B cell (primary cell): ENCODE data around the gene GSG1L. TPM values are rescaled to one million over a fixed set of nuclear protein-coding genes. Genes with fewer than 3 reads are reported as not detected.

Source experiments
- ATAC-seq: fragments of 200-7000 bp; cut with Tn5 transposase; one replicate; pipeline ENCODE4 v1.10.0; 2021; ENCODE audit warnings: low read depth, mild to moderate bottlenecking, moderate number of reproducible peaks, moderate library complexity
- CTCF ChIA-PET: fragments of 350-600 bp; sonication (Branson Sonifier 250); formaldehyde crosslinking; loops from one replicate; lab custom pipeline; 2021; ENCODE audit warnings: antibody characterized with exemption, inconsistent platforms; lab: Charles Lee
- POLR2A ChIA-PET: fragments of 350-600 bp; sonication (Branson Sonifier 250); formaldehyde crosslinking; loops from one replicate; lab custom pipeline; 2021; ENCODE audit warnings: antibody characterized with exemption; lab: Charles Lee
- DNase-seq: peaks from one replicate; pipeline ENCODE4 v3.0.0; 2013
- H2AFZ ChIP-seq: 2 replicates; pipeline ENCODE4 v1.6.1; 2012; ENCODE audit warnings: mild to moderate bottlenecking, low read depth, low read length; ENCODE audit not compliant: insufficient read depth, poor library complexity, severe bottlenecking
- H3K27ac ChIP-seq, 2 donors: 1 replicate in 1 of 2; 2 replicates in 1 of 2; pipeline ENCODE4 v1.5.1; 2012 to 2013; ENCODE audit warnings: low read length in 2 of 2, mild to moderate bottlenecking in 2 of 2, moderate library complexity in 1 of 2
- H3K27me3 ChIP-seq, 4 experiments: fragments of 200-600 bp in 1 of 4; sonication (generic) in 1 of 4; replicated peaks in 1 of 4; 1 replicate in 2 of 4; 2 replicates in 2 of 4; pipeline versions ENCODE4 v1.6.1 to v1.7.0; 2013 to 2016; ENCODE audit warnings: low read length in 3 of 4, mild to moderate bottlenecking in 2 of 4, mixed read lengths in 1 of 4, moderate library complexity in 1 of 4; ENCODE audit not compliant: insufficient read depth in 4 of 4, control insufficient read depth in 3 of 4; ENCODE audit errors: control extremely low read depth in 1 of 4
- H3K36me3 ChIP-seq, 2 experiments: replicated peaks in 1 of 2; 1 replicate in 1 of 2; 2 replicates in 1 of 2; pipeline versions ENCODE4 v1.6.1 to v1.7.1; 2013; ENCODE audit warnings: low read length in 1 of 2; ENCODE audit not compliant: insufficient read depth in 2 of 2, control insufficient read depth in 1 of 2; ENCODE audit errors: control extremely low read depth in 1 of 2, extremely low read depth in 1 of 2
- H3K4me1 ChIP-seq, 2 donors: fragments of 200-600 bp in 1 of 2; sonication (generic) in 1 of 2; 1 replicate in 1 of 2; 2 replicates in 1 of 2; pipeline versions ENCODE4 v1.5.1 to v1.6.1; 2013 to 2017; ENCODE audit warnings: low read length in 2 of 2; ENCODE audit not compliant: control insufficient read depth in 2 of 2, insufficient read depth in 2 of 2
- H3K4me2 ChIP-seq: replicated peaks from 2 replicates; pipeline ENCODE3; 2012; ENCODE audit warnings: mild to moderate bottlenecking, low read depth, low read length; ENCODE audit not compliant: poor library complexity, severe bottlenecking
- H3K4me3 ChIP-seq, 5 experiments: fragments of 200-600 bp in 1 of 5; sonication (generic) in 1 of 5; 1 replicate in 3 of 5; 2 replicates in 2 of 5; pipeline versions ENCODE4 v1.5.1 to v1.7.0; 2011 to 2016; ENCODE audit warnings: low read length in 4 of 5, mild to moderate bottlenecking in 4 of 5, low read depth in 2 of 5, control low read depth in 1 of 5, moderate library complexity in 1 of 5; ENCODE audit not compliant: insufficient read depth in 1 of 5; ENCODE audit errors: control extremely low read depth in 1 of 5, extremely low read depth in 1 of 5
- H3K79me2 ChIP-seq: fragments of 200-600 bp; sonication (generic); one replicate; pipeline ENCODE4 v1.6.0; 2016; ENCODE audit warnings: low read length; ENCODE audit not compliant: control insufficient read depth, insufficient read depth
- H3K9ac ChIP-seq: fragments of 200-600 bp; sonication (generic); 2 replicates; pipeline ENCODE4 v1.6.1; 2017; ENCODE audit warnings: mild to moderate bottlenecking, low read length, moderate library complexity
- H3K9me3 ChIP-seq, 3 donors: one replicate each; pipeline versions ENCODE4 v1.6.1 to v1.7.1; 2013; ENCODE audit warnings: low read length in 2 of 3; ENCODE audit not compliant: control insufficient read depth in 2 of 3, insufficient read depth in 1 of 3; ENCODE audit errors: control extremely low read depth in 1 of 3
- H4K20me1 ChIP-seq: 2 replicates; pipeline ENCODE4 v1.6.0; 2012; ENCODE audit warnings: mild to moderate bottlenecking, low read length; ENCODE audit not compliant: insufficient read depth, control insufficient read depth, poor library complexity, severe bottlenecking
- H3K27ac Mint-ChIP-seq: one replicate; pipeline ENCODE4 v1.8.0; 2021; ENCODE audit warnings: mixed read lengths
- H3K27me3 Mint-ChIP-seq: one replicate; pipeline ENCODE4 v1.8.0; 2021; ENCODE audit warnings: mixed read lengths
- H3K4me1 Mint-ChIP-seq: one replicate; pipeline ENCODE4 v1.8.0; 2021; ENCODE audit warnings: mixed read lengths
- H3K4me3 Mint-ChIP-seq: one replicate; pipeline ENCODE4 v1.8.0; 2021; ENCODE audit warnings: mixed read lengths
- H3K9me3 Mint-ChIP-seq: one replicate; pipeline ENCODE4 v1.8.0; 2022; ENCODE audit warnings: mixed read lengths; ENCODE audit not compliant: insufficient read depth
- CTCF ChIP-seq: fragments of 200-600 bp; IDR thresholded peaks from one replicate; pipeline ENCODE4 v1.8.0; 2022; ENCODE audit warnings: antibody characterized with exemption, mild to moderate bottlenecking
- EZH2 ChIP-seq: IDR thresholded peaks from 2 replicates; pipeline ENCODE4 v1.6.1; 2012; ENCODE audit warnings: borderline replicate concordance, low read depth, mild to moderate bottlenecking, moderate library complexity, low read length; ENCODE audit not compliant: insufficient read depth, poor library complexity, severe bottlenecking
- WGBS: methylation state at CpG from one replicate; pipeline ENCODE4 v1.1.5; 2013; ENCODE audit warnings: missing lambda C conversion rate; ENCODE audit not compliant: insufficient coverage; 5-methylcytosine and 5-hydroxymethylcytosine counted together
- intact Hi-C: fragments of 100-400 bp; cut with micrococcal nuclease; formaldehyde crosslinking; loops from one replicate; pipeline ENCODE4 v1.10.0; 2022
- polyA plus RNA-seq: library from polyadenylated mRNA; depleted of rRNA; stranded (reverse); fragments of >200 nt; gene quantifications from 2 replicates; pipeline ENCODE4 v1.2.3, GENCODE V29; 2012
- total RNA-seq, 2 donors: library from RNA; stranded (reverse); fragments of 120-200 nt in 1 of 2; gene quantifications; 1 replicate in 1 of 2; 2 replicates in 1 of 2; pipeline versions ENCODE4 v1.2.3 to v1.2.4, GENCODE V29; 2013 to 2022

The GSG1L gene
- total and polyA plus RNA-seq, 2 donors (not counting 1 experiment from before 2014, with no cell fraction given), result 0.01 TPM; not detected in 1

GRCh38 chr16:27752241-27752640 is 311.3 kb downstream of the GSG1L start:
- Mint-ChIP-seq H3K4me1 (peaks cover 4% of the 10 kb centered on the region), H3K4me3 (no peak overlapping the region), H3K9me3 (no peaks in the 10 kb centered on the region), H3K27me3 (no peaks in the 10 kb centered on the region), H3K27ac (no peak overlapping the region)
- H4K20me1 ChIP-seq, result no peaks in the 10 kb centered on the region
- no peaks in the 10 kb centered on the region for H3K4me1 ChIP-seq
- H3K4me2 ChIP-seq, result no peak overlapping the region
- no peak overlapping the region for H3K4me3 ChIP-seq
- no peaks in the 10 kb centered on the region for H3K27me3 ChIP-seq
- ChIA-PET CTCF (interaction anchor here (0.7 kb wide), 1 partner anchor 28 kb away, joined by 4 read pairs; no protein-coding TSS in a partner anchor), POLR2A (no interaction called here)
- H2AFZ ChIP-seq, result no peak overlapping the region
- ATAC-seq (no peak), DNase-seq (no peak)
- H3K27ac ChIP-seq, result no peak overlapping the region
- TF ChIP-seq CTCF (no peak), EZH2 (no peak)
- no CpG with 5 or more reads among the region's 4 CpGs for WGBS
- no peak overlapping the region for H3K9ac ChIP-seq
- H3K36me3 ChIP-seq, result peaks cover 0 to 2% of the 10 kb centered on the region in 2 experiments
- H3K9me3 ChIP-seq, result no peaks in the 10 kb centered on the region
- intact Hi-C loops, result no loop called here
- H3K79me2 ChIP-seq, result no peaks in the 10 kb centered on the region

DNA sequence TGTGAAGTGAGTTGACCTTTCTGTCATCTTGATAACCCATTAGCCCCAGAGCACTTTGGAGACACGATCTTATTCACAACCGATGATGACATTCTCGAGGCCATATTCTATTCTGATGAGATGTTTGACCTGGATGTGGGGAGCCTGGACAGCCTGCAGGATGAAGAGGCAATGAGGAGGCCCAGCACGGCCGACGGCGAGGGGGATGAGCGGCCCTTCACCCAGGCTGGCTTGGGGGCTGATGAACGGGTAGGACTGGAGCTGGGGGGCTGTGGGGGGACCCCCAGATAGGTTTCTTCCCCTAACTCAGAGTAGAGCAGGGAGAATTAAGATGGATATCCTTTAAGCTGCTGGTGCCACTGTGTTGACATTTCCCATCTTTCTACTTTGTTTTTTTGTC is 311.8 kb downstream of the GSG1L start:
- no peaks in the 10 kb centered on the region for H3K79me2 ChIP-seq
- peaks cover 4% of the 10 kb centered on the region for H3K4me1 Mint-ChIP-seq
- no peaks in the 10 kb centered on the region for H3K4me1 ChIP-seq
- ATAC-seq (no peak), DNase-seq (no peak)
- H4K20me1 ChIP-seq, result no peaks in the 10 kb centered on the region
- no peaks in the 10 kb centered on the region for H3K27me3 Mint-ChIP-seq
- no peaks in the 10 kb centered on the region for H3K9me3 Mint-ChIP-seq
- no peak overlapping the region for H3K27ac Mint-ChIP-seq
- no peak overlapping the region for H3K27ac ChIP-seq
- TF ChIP-seq CTCF (no peak), EZH2 (no peak)
- POLR2A ChIA-PET, result no interaction called here
- no peak overlapping the region for H2AFZ ChIP-seq
- H3K9ac ChIP-seq, result no peak overlapping the region
- no peaks in the 10 kb centered on the region for H3K27me3 ChIP-seq
- CTCF ChIA-PET, result interaction anchor here (0.7 kb wide), 1 partner anchor 28 kb away, joined by 4 read pairs; no protein-coding TSS in a partner anchor
- no peak overlapping the region for H3K4me3 ChIP-seq
- H3K36me3 ChIP-seq, result peaks cover 0 to 2% of the 10 kb centered on the region in 2 experiments
- H3K4me2 ChIP-seq, result no peak overlapping the region
- intact Hi-C loops, result no loop called here
- 98% methylated on average over 7 of the region's 9 CpGs for WGBS
- H3K4me3 Mint-ChIP-seq, result no peak overlapping the region
- no peaks in the 10 kb centered on the region for H3K9me3 ChIP-seq
